Smooth muscle cell (in vitro differentiated cells): ENCODE data around the gene TCF4. TPM values are rescaled to one million over a fixed set of nuclear protein-coding genes. Genes with fewer than 3 reads are reported as not detected.

Source experiments
- DNase-seq: peaks from one replicate; lab custom pipeline; 2025; ENCODE audit not compliant: unreplicated experiment; lab: John Stamatoyannopoulos, UW
- H2AFZ ChIP-seq: fragments of 200-600 bp; sonication (generic); 2 replicates; pipeline ENCODE4 v1.6.0; 2016; ENCODE audit warnings: antibody characterized with exemption, low read depth, mild to moderate bottlenecking
- H3F3A ChIP-seq: fragments of 200-600 bp; sonication (generic); 2 replicates; pipeline ENCODE4 v1.6.0; 2017; ENCODE audit warnings: antibody characterized with exemption, low read depth
- H3K27ac ChIP-seq: fragments of 200-600 bp; sonication (generic); 2 replicates; pipeline ENCODE4 v1.5.1; 2016; ENCODE audit warnings: low read depth, mild to moderate bottlenecking
- H3K27me3 ChIP-seq: fragments of 200-600 bp; sonication (generic); 2 replicates; pipeline ENCODE4 v1.6.1; 2016; ENCODE audit warnings: low read depth, mild to moderate bottlenecking
- H3K36me3 ChIP-seq: fragments of 200-600 bp; sonication (generic); 2 replicates; pipeline ENCODE4 v1.5.1; 2016; ENCODE audit warnings: low read depth
- H3K4me1 ChIP-seq: fragments of 200-600 bp; sonication (generic); 2 replicates; pipeline ENCODE4 v1.5.1; 2016; ENCODE audit warnings: low read depth
- H3K4me2 ChIP-seq: fragments of 200-600 bp; sonication (generic); 2 replicates; pipeline ENCODE4 v1.6.0; 2016; ENCODE audit warnings: mild to moderate bottlenecking
- H3K4me3 ChIP-seq: fragments of 200-600 bp; sonication (generic); 2 replicates; pipeline ENCODE4 v1.5.1; 2016; ENCODE audit warnings: mild to moderate bottlenecking
- H3K79me2 ChIP-seq: fragments of 200-600 bp; sonication (generic); 2 replicates; pipeline ENCODE4 v1.6.0; 2016; ENCODE audit warnings: low read depth, mild to moderate bottlenecking
- H3K9ac ChIP-seq: fragments of 200-600 bp; sonication (generic); 2 replicates; pipeline ENCODE4 v1.6.0; 2016; ENCODE audit warnings: low read depth
- H3K9me3 ChIP-seq: fragments of 200-600 bp; sonication (generic); replicated peaks from 2 replicates; pipeline ENCODE4 v1.5.1; 2016; ENCODE audit warnings: low read depth
- H4K20me1 ChIP-seq: fragments of 200-600 bp; sonication (generic); 2 replicates; pipeline ENCODE4 v1.6.0; 2016; ENCODE audit warnings: low read depth
- WGBS: methylation state at CpG from one replicate; pipeline ENCODE4 v1.1.7; 2016; ENCODE audit warnings: low lambda C conversion rate; 5-methylcytosine and 5-hydroxymethylcytosine counted together
- polyA plus RNA-seq: library from polyadenylated mRNA; unstranded; fragments of >200 nt; fragmentation: Nextera tagmentation; extraction: Ambion mirVana; gene quantifications from 2 replicates; pipeline ENCODE4 v1.2.1, GENCODE V29; 2016
- total RNA-seq: library from RNA; depleted of rRNA; stranded (reverse); fragments of >200 nt; gene quantifications from 2 replicates; pipeline ENCODE4 v1.2.3, GENCODE V29; 2014
- TF ChIP-seq, protein P1 (sequence below): fragments of 200-600 bp; sonication (generic); IDR thresholded peaks from 2 replicates; pipeline ENCODE4 v1.5.1; 2017; ENCODE audit warnings: borderline replicate concordance, mild to moderate bottlenecking, antibody characterized with exemption; ENCODE audit not compliant: insufficient read depth, poor library complexity, severe bottlenecking

TCF4 gene
- total and polyA plus RNA-seq, 2 experiments from 2014 or later = 105 to 120 TPM

DNA sequence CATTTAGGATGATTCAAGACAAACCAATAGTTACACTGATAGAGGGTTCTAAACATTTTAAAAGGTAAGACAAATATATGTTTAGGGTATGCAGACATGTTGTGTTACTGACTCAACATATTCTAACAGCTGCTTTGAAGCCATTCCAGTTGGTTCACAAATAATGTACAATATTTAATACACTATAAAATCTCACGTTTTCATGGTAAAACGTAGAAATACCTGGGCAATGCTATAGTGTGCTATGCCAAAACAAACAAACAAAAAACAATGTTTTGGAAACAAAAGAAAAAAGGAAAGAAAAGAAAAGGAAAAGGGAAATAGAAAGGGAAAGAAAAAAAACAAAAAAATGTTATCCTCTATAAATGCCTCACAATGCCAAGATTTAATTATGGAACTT, 277.1 kb downstream of the TCF4 start:
- no peak overlapping the region for H3K9ac ChIP-seq
- DNase-seq = no peak
- no peaks in the 10 kb centered on the region for H3K36me3 ChIP-seq
- no peaks in the 10 kb centered on the region for H3K9me3 ChIP-seq
- H3F3A ChIP-seq = peaks cover 11% of the 10 kb centered on the region
- no peak overlapping the region for H3K27ac ChIP-seq
- peaks cover 18% of the 10 kb centered on the region for H3K4me1 ChIP-seq
- no peaks in the 10 kb centered on the region for H3K27me3 ChIP-seq
- H2AFZ ChIP-seq = no peak overlapping the region
- H3K4me3 ChIP-seq = no peak overlapping the region
- WGBS = 98% methylated on average over 2 of the region's 2 CpGs
- peaks cover 94% of the 10 kb centered on the region for H3K79me2 ChIP-seq
- H3K4me2 ChIP-seq = no peak overlapping the region
- H4K20me1 ChIP-seq = peaks cover 91% of the 10 kb centered on the region
- TF ChIP-seq, protein P1, sequence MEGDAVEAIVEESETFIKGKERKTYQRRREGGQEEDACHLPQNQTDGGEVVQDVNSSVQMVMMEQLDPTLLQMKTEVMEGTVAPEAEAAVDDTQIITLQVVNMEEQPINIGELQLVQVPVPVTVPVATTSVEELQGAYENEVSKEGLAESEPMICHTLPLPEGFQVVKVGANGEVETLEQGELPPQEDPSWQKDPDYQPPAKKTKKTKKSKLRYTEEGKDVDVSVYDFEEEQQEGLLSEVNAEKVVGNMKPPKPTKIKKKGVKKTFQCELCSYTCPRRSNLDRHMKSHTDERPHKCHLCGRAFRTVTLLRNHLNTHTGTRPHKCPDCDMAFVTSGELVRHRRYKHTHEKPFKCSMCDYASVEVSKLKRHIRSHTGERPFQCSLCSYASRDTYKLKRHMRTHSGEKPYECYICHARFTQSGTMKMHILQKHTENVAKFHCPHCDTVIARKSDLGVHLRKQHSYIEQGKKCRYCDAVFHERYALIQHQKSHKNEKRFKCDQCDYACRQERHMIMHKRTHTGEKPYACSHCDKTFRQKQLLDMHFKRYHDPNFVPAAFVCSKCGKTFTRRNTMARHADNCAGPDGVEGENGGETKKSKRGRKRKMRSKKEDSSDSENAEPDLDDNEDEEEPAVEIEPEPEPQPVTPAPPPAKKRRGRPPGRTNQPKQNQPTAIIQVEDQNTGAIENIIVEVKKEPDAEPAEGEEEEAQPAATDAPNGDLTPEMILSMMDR = no peak

DNA sequence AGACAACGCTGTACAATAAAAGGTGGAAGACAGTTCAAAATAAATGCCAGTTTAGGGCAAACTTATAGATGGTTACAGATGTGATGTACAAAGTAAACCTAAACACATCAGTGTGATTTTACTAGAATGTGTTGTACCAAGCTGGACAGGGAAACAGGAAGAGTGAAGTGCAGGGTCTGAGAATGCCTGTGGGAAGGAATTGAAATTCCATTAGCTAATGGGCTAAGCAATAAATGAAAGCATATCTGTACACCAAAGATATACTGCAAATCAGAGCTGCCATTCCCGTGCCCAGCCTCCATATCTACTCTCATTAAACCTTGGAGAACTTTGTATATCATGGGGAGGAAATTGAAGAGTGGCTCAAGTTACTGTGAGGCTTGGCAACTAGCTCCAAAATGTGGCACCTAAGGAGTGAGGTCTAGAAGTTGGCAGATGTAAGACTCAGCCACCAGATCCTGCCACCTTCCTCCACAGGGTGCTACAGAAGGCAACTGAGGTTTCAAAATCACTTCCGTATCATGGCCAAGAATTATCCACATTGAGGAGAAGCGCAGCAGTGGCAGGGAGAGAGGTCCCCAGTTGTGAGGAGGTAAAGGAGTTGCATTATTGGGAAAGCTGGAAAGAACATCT, 277.8 kb downstream of the TCF4 start:
- peaks cover 15% of the 10 kb centered on the region for H3K4me1 ChIP-seq
- H3K4me2 ChIP-seq = no peak overlapping the region
- peaks cover 94% of the 10 kb centered on the region for H4K20me1 ChIP-seq
- H3K36me3 ChIP-seq = no peaks in the 10 kb centered on the region
- DNase-seq = no peak
- H3K79me2 ChIP-seq = peaks cover 94% of the 10 kb centered on the region
- no peak overlapping the region for H3K9ac ChIP-seq
- peaks cover 11% of the 10 kb centered on the region for H3F3A ChIP-seq
- H3K9me3 ChIP-seq = no peaks in the 10 kb centered on the region
- TF ChIP-seq, protein P1 = no peak
- WGBS = 91% methylated on average over 4 of the region's 4 CpGs
- no peak overlapping the region for H3K27ac ChIP-seq
- no peak overlapping the region for H3K4me3 ChIP-seq
- no peaks in the 10 kb centered on the region for H3K27me3 ChIP-seq
- H2AFZ ChIP-seq = no peak overlapping the region

GRCh38 chr18:55309249-55309648, 278.7 kb downstream of the TCF4 start:
- H3K27ac ChIP-seq = no peak overlapping the region
- 95% methylated on average over 4 of the region's 4 CpGs for WGBS
- DNase-seq = no peak
- peaks cover 9% of the 10 kb centered on the region for H3K4me1 ChIP-seq
- H3F3A ChIP-seq = peaks cover 11% of the 10 kb centered on the region
- H3K9ac ChIP-seq = no peak overlapping the region
- no peak overlapping the region for H3K4me2 ChIP-seq
- no peaks in the 10 kb centered on the region for H3K9me3 ChIP-seq
- peaks cover 94% of the 10 kb centered on the region for H4K20me1 ChIP-seq
- no peak overlapping the region for H2AFZ ChIP-seq
- TF ChIP-seq, protein P1 = no peak
- H3K79me2 ChIP-seq = peaks cover 94% of the 10 kb centered on the region
- H3K36me3 ChIP-seq = no peaks in the 10 kb centered on the region
- H3K27me3 ChIP-seq = no peaks in the 10 kb centered on the region
- H3K4me3 ChIP-seq = no peak overlapping the region

DNA sequence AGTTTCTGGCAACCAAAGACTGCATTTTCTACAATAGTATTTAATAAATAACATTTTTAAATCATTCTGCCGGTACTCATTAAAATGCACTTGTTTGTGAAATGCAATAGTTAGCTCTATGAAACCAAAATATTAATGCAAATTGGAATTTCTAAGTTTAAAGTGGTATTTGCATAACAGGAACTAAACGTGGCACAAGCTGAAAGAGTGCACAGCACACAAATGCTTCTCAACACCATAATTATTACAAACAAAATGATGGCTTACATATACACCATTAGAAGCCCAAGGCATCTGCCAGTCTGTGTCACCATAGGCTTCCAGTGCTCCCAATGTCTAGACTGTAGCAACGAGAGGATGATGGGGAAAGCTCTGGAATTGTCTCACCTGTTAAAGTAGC, 280.5 kb downstream of the TCF4 start:
- 94% methylated on average over 3 of the region's 3 CpGs for WGBS
- H3K4me2 ChIP-seq = no peak overlapping the region

More for the DNA sequence above, 280.5 kb downstream of the TCF4 start:
- Histone ChIP-seq H2AFZ (no peak overlapping the region), H3K9ac (no peak overlapping the region), H3F3A (peaks cover 11% of the 10 kb centered on the region), H3K36me3 (no peaks in the 10 kb centered on the region), H4K20me1 (peaks cover 94% of the 10 kb centered on the region), H3K9me3 (no peaks in the 10 kb centered on the region), H3K4me1 (peaks cover 7% of the 10 kb centered on the region), H3K79me2 (peaks cover 87% of the 10 kb centered on the region), H3K27ac (no peak overlapping the region), H3K27me3 (no peaks in the 10 kb centered on the region), H3K4me3 (no peak overlapping the region)
- TF ChIP-seq, protein P1 = no peak
- no peak for DNase-seq
